Endothelial cell of umbilical vein (primary cell): Measurements from ENCODE around the gene RAB25. TPM values are rescaled to one million over a fixed set of nuclear protein-coding genes. Genes with fewer than 3 reads are reported as not detected.

Experiments
- BruUV-seq: library from RNA; stranded (reverse); fragments of 400-500 nt; replicated peaks from 2 replicates; lab custom pipeline; 2021; lab: Mats Ljungman, UMichigan
- CTCF ChIA-PET: fragments of 300-600, 350-600 bp; sonication (Branson Sonifier 250); formaldehyde crosslinking; loops from one replicate; lab custom pipeline; 2021; ENCODE audit warnings: antibody characterized with exemption, inconsistent platforms; lab: Charles Lee
- POLR2A ChIA-PET: fragments of 300-600, 350-600 bp; sonication (Branson Sonifier 250); formaldehyde crosslinking; loops from one replicate; lab custom pipeline; 2021; ENCODE audit warnings: antibody characterized with exemption, inconsistent platforms; lab: Charles Lee
- DNase-seq: peaks from one replicate; pipeline ENCODE4 v3.0.0-alpha.2; 2011; ENCODE audit warnings: low read depth, low spot score
- FAIRE-seq: peaks from 2 replicates; lab custom pipeline; 2011; peaks lifted over from hg19 to GRCh38; lab: Jason Lieb, UNC
- H2AFZ ChIP-seq: 2 replicates; pipeline ENCODE4 v1.6.0; 2012; ENCODE audit warnings: low read depth, low read length, control low read depth, inconsistent platforms
- H3K27ac ChIP-seq: 2 replicates; pipeline ENCODE4 v1.5.1; 2011; ENCODE audit warnings: low read depth, mild to moderate bottlenecking, control low read depth, low read length, moderate library complexity; ENCODE audit not compliant: insufficient read depth
- H3K27me3 ChIP-seq, 2 experiments: 2 replicates each; pipeline versions ENCODE4 v1.6.0 to v1.6.1; 2011; ENCODE audit warnings: low read length in 2 of 2, mixed read lengths in 1 of 2; ENCODE audit not compliant: control insufficient read depth in 2 of 2, insufficient read depth in 2 of 2
- H3K36me3 ChIP-seq, 2 experiments: 2 replicates in 1 of 2; 3 replicates in 1 of 2; pipeline ENCODE4 v1.5.1; 2011; ENCODE audit warnings: low read length in 2 of 2, mild to moderate bottlenecking in 1 of 2, moderate library complexity in 1 of 2; ENCODE audit not compliant: control insufficient read depth in 2 of 2, insufficient read depth in 2 of 2; ENCODE audit errors: extremely low read depth in 1 of 2
- H3K4me1 ChIP-seq: 3 replicates; pipeline ENCODE4 v1.5.1; 2011; ENCODE audit warnings: mild to moderate bottlenecking, low read length; ENCODE audit not compliant: control insufficient read depth, insufficient read depth; ENCODE audit errors: extremely low read depth
- H3K4me2 ChIP-seq: 2 replicates; pipeline ENCODE4 v1.6.1; 2011; ENCODE audit warnings: low read length, control low read depth, mixed read lengths; ENCODE audit not compliant: insufficient read depth
- H3K4me3 ChIP-seq, 3 experiments: fragments of 200-600 bp in 1 of 3; sonication (generic), shearing (Covaris generic) in 1 of 3; replicated peaks in 1 of 3; 2 replicates each; pipeline ENCODE4 v1.5.1; 2011 to 2016; ENCODE audit warnings: control low read depth in 3 of 3, low read length in 3 of 3, mild to moderate bottlenecking in 2 of 3, inconsistent platforms in 1 of 3, low read depth in 1 of 3, moderate library complexity in 1 of 3; ENCODE audit not compliant: insufficient read depth in 1 of 3
- H3K79me2 ChIP-seq: 2 replicates; pipeline ENCODE4 v1.6.0; 2012; ENCODE audit warnings: low read length, inconsistent platforms; ENCODE audit not compliant: control insufficient read depth, insufficient read depth
- H3K9ac ChIP-seq: replicated peaks from 2 replicates; pipeline ENCODE3; 2011; ENCODE audit warnings: low read length, control low read depth; ENCODE audit not compliant: insufficient read depth; ENCODE audit errors: extremely low read depth
- H3K9me1 ChIP-seq: replicated peaks from 3 replicates; pipeline ENCODE4 v1.6.0; 2011; ENCODE audit warnings: mild to moderate bottlenecking, low read length; ENCODE audit not compliant: control insufficient read depth, insufficient read depth; ENCODE audit errors: extremely low read depth
- H3K9me3 ChIP-seq: replicated peaks from 2 replicates; pipeline ENCODE4 v1.5.1; 2012; ENCODE audit warnings: low read length, inconsistent platforms; ENCODE audit not compliant: control insufficient read depth, insufficient read depth
- H4K20me1 ChIP-seq: replicated peaks from 2 replicates; pipeline ENCODE3; 2011; ENCODE audit warnings: mild to moderate bottlenecking, low read length; ENCODE audit not compliant: control insufficient read depth, insufficient read depth; ENCODE audit errors: extremely low read depth
- CTCF ChIP-seq, 2 donors: IDR thresholded peaks; 1 replicate in 1 of 2; 2 replicates in 1 of 2; pipeline ENCODE4 v1.5.1; 2011; ENCODE audit warnings: low read length in 2 of 2, mild to moderate bottlenecking in 2 of 2, moderate library complexity in 2 of 2, control low read depth in 1 of 2, inconsistent platforms in 1 of 2, low read depth in 1 of 2; ENCODE audit not compliant: insufficient read depth in 1 of 2; ENCODE audit errors: extremely low read depth in 1 of 2
- EZH2 ChIP-seq: IDR thresholded peaks from 2 replicates; pipeline ENCODE4 v1.6.1; 2012; ENCODE audit warnings: borderline replicate concordance, low read depth, mild to moderate bottlenecking, moderate library complexity, low read length, inconsistent platforms; ENCODE audit not compliant: severe bottlenecking
- FOS ChIP-seq: IDR thresholded peaks from 2 replicates; pipeline ENCODE4 v1.6.1; 2011; ENCODE audit warnings: mild to moderate bottlenecking, low read length, moderate library complexity, borderline replicate concordance; ENCODE audit not compliant: insufficient read depth
- GATA2 ChIP-seq: IDR thresholded peaks from 2 replicates; pipeline ENCODE4 v1.7.0; 2011; ENCODE audit warnings: low read depth, mild to moderate bottlenecking, moderate library complexity, mixed read lengths, low read length; ENCODE audit not compliant: insufficient read length, insufficient read depth
- JUN ChIP-seq: IDR thresholded peaks from 2 replicates; pipeline ENCODE4 v1.6.1; 2011; ENCODE audit warnings: borderline replicate concordance, low read depth; ENCODE audit not compliant: insufficient read length, insufficient read depth
- MAX ChIP-seq: IDR thresholded peaks from 2 replicates; pipeline ENCODE4 v1.6.1; 2011; ENCODE audit not compliant: insufficient read depth, insufficient read length
- MYC ChIP-seq: IDR thresholded peaks from one replicate; pipeline ENCODE4 v1.6.1; 2011; ENCODE audit warnings: mild to moderate bottlenecking, low read depth, low read length
- POLR2A ChIP-seq: IDR thresholded peaks from 2 replicates; pipeline ENCODE4 v1.6.1; 2012; ENCODE audit warnings: low read depth, mild to moderate bottlenecking, control low read depth, low read length
- POLR2AphosphoS5 ChIP-seq: IDR thresholded peaks from 2 replicates; pipeline ENCODE4 v1.6.1; 2012; ENCODE audit warnings: low read depth, mild to moderate bottlenecking, control low read depth, low read length, moderate library complexity; ENCODE audit not compliant: insufficient read depth
- dilution Hi-C: fragments of 300-500 bp; cut with MboI; formaldehyde crosslinking; loops from one replicate; pipeline ENCODE4 v1.15.0; 2019; ENCODE audit warnings: low sequenced_read_pairs; ENCODE audit not compliant: extremely low pct_ligation_motif_present
- intact Hi-C: fragments of 100-400 bp; cut with micrococcal nuclease; formaldehyde crosslinking; loops from one replicate; pipeline ENCODE4 v1.10.0; 2022
- polyA plus RNA-seq, 4 experiments: library from polyadenylated mRNA; depleted of rRNA in 3 of 4; stranded (reverse) in 3 of 4; unstranded in 1 of 4; fragments of >200 nt; gene quantifications; 2 replicates each; pipeline versions ENCODE4 v1.2.1 to v1.2.3, GENCODE V29; 2011 to 2012; ENCODE audit warnings: missing spikeins in 1 of 4
- total RNA-seq: library from RNA; stranded (reverse); gene quantifications from 2 replicates; pipeline ENCODE4 v1.2.3, GENCODE V29; 2021

Gene RAB25
- total and polyA plus RNA-seq, 2 donors (not counting 3 experiments of a cell fraction or from before 2014, with no cell fraction given) = not detected

GRCh38 chr1:156064615-156065014 is 3.7 kb downstream of the RAB25 start:
- Histone ChIP-seq H3K9ac (no peak overlapping the region), H3K79me2 (no peaks in the 10 kb centered on the region), H3K4me3 (no peak overlapping the region), H4K20me1 (no peaks in the 10 kb centered on the region), H3K4me2 (no peak overlapping the region), H3K9me3 (no peaks in the 10 kb centered on the region), H3K27ac (no peak overlapping the region), H3K27me3 (no peaks in the 10 kb centered on the region), H3K4me1 (peaks cover 3% of the 10 kb centered on the region), H2AFZ (no peak overlapping the region), H3K36me3 (no peaks in the 10 kb centered on the region), H3K9me1 (no peaks in the 10 kb centered on the region)
- BruUV-seq = no TSS peak
- no peak for DNase-seq
- no peak for TF ChIP-seq GATA2
- no peak for TF ChIP-seq MYC
- TF ChIP-seq JUN = no peak
- TF ChIP-seq FOS = no peak
- TF ChIP-seq POLR2AphosphoS5 = no peak
- no peak for TF ChIP-seq CTCF (IDR thresholded peaks at IDR 0.05; ENCODE audit: extremely low read depth in 1 of 2, insufficient read depth in 1 of 2, low read depth in 1 of 2, low read length in 2 of 2)
- no peak for TF ChIP-seq EZH2
- TF ChIP-seq MAX = no peak
- TF ChIP-seq POLR2A = no peak
- intact Hi-C loops = no loop called here
- ChIA-PET POLR2A (interaction anchor here (0.5 kb wide), 1 partner anchor 26 kb away, joined by 4 read pairs; no protein-coding TSS in a partner anchor), CTCF (interaction anchor here (0.7 to 4.1 kb wide), 4 partner anchors 10 to 126 kb away, joined by 3 to 92 read pairs (median 6); partner anchors contain the start of gene LAMTOR2)
- dilution Hi-C loops = no loop called here
- no peak for FAIRE-seq
